GM18951 (cell line): Measurements from ENCODE around the gene NSRP1.
A peak's percentile ranks its signal among the peaks of the same experiment; 100 is the strongest.

Experiments
- POLR2A ChIP-seq: IDR thresholded peaks from 4 replicates; pipeline ENCODE4 v1.6.1; 2011; ENCODE audit warnings: mild to moderate bottlenecking; ENCODE audit not compliant: insufficient read length, insufficient read depth; ENCODE audit errors: extremely low read depth
- in situ Hi-C: fragments of 300-500 bp; cut with MboI; formaldehyde crosslinking; loops from one replicate; pipeline ENCODE4 v1.12.0; 2022; ENCODE audit warnings: low sequenced_read_pairs, mixed read lengths, inconsistent platforms; ENCODE audit not compliant: unreplicated experiment

Gene NSRP1

GRCh38 chr17:30209930-30210329, 93.3 kb downstream of the NSRP1 start:
- TF ChIP-seq POLR2A, result no peak
- in situ Hi-C loops, result no loop called here

DNA sequence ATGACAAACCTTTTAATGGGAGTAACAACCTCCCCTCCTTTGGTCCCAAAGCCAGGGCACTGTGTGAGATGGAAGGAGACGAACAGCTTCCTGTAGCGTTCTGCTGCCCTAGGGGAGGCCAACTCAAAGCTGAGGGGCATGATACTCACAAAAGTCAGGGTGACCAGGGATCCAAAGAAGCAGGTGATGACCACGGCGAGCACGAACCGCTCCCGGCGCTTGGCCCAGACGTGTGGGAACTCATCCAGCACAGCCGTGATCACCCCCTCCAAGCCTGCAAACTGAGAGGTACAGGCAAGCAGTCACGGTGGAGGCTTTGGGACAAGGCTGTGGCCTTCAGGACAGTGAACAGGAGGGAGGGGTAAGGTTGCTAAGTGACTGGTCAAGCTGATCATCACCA, 93.8 kb downstream of the NSRP1 start:
- no peak for TF ChIP-seq POLR2A
- in situ Hi-C loops, result no loop called here

GRCh38 chr17:30210901-30211300, 94.3 kb downstream of the NSRP1 start:
- in situ Hi-C loops, result no loop called here
- TF ChIP-seq POLR2A, result no peak

DNA sequence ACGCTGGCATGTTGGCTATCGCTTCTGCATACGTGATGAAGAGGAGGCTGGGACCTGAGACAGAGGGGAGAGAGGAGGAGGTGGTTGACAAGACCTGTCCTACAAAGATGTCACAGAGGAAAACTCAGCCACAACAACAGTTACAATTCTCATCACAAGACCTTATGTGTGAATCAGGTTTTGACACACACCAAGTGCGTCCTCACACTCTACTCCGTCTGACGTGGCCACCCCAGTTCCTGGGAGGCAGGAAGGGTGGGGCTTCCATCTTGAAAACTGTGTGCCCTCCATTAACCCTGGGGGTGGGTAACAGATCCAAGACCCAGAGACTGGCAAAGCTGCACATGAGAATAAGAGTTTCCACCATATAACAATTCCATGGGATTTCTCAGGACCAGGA, 94.8 kb downstream of the NSRP1 start:
- TF ChIP-seq POLR2A, result no peak
- in situ Hi-C loops, result no loop called here

DNA sequence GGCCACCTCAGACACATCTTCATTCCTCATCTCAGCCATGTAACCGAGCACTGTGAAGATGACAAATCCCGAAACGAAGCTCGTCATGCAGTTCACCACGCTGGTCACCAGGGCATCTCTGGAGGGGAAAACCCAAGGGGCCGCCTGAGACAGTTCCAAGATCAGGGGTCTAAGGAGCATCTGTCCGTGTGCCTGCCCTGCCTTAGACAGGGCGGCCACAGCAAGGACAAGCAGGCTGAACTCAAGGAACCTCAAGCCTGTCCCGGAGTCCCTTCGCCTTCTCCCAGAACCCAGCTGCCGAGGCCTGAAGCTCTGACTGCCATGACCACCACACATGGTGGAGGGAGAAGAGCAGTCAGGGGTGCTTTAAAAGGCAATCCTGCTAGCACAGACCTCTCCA, 96.1 kb downstream of the NSRP1 start:
- TF ChIP-seq POLR2A, result peak; percentile 38
- in situ Hi-C loops, result no loop called here

GRCh38 chr17:30217054-30217453, 100.4 kb downstream of the NSRP1 start:
- TF ChIP-seq POLR2A, result no peak
- in situ Hi-C loops, result no loop called here

GRCh38 chr17:30217746-30218245, 101.2 kb downstream of the NSRP1 start:
- in situ Hi-C loops, result no loop called here
- no peak for TF ChIP-seq POLR2A

- in situ Hi-C loops, result no loop called here
Observed at GRCh38 chr17:30218799-30219198, 102.2 kb downstream of the NSRP1 start.

GRCh38 chr17:30219315-30219714, 102.7 kb downstream of the NSRP1 start:
- TF ChIP-seq POLR2A, result no peak
- in situ Hi-C loops, result no loop called here

More at GRCh38 chr17:30218799-30219198, 102.2 kb downstream of the NSRP1 start:
- TF ChIP-seq POLR2A, result no peak

GRCh38 chr17:30219833-30220232, 103.2 kb downstream of the NSRP1 start:
- in situ Hi-C loops, result no loop called here
- TF ChIP-seq POLR2A, result no peak

GRCh38 chr17:30220414-30220813, 103.8 kb downstream of the NSRP1 start:
- no peak for TF ChIP-seq POLR2A
- in situ Hi-C loops, result no loop called here

DNA sequence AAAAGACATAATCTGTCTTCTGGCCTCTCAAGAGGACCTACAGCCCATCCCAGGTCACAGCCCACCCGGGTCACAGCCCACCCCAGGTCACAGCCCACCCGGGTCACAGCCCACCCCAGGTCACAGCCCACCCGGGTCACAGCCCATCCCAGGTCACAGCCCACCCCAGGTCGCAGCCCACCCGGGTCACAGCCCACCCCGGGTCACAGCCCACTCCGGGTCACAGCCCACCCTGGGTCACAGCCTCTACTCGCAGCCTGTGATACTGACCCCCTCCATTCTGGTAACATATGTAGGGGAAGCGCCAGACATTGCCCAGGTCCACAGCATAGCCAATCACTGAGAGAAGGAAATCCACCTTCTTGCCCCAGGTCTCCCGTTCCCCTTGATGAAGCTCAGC, 104.7 kb downstream of the NSRP1 start:
- TF ChIP-seq POLR2A, result no peak
- in situ Hi-C loops, result no loop called here

DNA sequence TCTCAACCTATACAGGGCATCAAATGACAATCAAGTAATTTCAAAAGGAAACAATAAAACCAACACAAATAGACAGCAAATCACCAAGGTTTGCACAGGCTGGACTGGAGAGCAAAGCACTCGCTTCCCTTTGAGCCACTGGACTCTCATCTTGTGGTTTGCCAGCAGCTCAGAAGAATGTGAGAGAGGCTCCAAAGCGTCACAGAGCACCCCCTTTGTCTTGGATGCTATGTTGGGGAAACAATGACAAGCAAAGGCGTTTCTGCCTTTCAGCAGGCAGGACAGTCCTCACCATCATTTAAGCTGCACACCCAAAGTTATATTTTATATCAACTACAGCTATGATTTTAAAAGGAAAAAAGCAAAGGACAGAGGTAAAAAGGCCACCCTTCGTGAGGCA, 105.6 kb downstream of the NSRP1 start:
- TF ChIP-seq POLR2A, result no peak
- in situ Hi-C loops, result no loop called here

DNA sequence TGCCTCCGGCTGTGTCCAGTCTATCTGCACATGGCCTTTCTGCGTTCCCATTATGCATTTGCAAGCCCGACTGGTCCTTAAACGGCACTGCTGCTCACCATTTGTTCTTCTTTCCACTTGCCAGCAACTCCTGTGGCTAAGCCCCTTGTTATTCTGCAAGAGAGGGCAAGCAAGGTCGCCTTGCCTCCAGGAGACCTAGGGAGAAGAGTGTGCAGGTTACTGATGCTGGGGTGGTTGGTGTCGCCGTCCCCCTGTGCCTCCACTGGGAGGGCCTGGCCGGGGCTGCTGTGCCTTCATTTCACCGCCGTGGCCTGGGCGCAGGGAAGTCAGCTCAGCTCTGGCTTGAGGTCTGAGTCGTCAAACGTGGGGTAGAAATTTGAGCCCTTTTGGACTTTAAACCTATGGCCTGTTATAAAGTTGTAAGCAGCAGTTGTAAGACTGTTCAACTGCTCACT, 106.1 kb downstream of the NSRP1 start:
- in situ Hi-C loops, result no loop called here
- no peak for TF ChIP-seq POLR2A

DNA sequence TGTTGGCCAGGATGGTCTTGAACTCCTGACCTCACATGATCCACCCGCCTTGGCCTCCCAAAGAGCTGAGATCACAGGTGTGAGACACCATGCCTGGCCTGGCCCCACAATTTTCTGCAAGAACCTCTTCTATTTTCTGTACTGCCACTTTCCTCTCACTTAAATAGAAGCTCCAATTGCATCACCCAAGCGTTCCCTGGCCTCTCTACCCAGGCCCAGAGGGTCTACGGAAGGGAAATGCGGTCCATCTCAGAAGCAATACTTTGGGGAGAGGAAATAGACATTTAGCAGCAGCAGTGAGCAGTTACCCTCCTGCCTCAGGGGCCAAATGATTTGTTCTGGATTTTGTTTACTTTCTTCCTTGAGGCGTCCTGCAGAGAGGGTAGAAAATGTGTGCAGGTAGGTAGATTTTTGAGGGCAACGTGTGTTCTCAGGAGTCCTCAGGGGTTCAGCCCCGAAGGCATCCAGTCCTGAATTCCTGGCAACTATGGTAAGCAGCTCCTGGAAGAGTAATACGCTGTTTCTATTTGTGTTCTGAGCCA, 107.9 kb downstream of the NSRP1 start:
- in situ Hi-C loops, result no loop called here
- no peak for TF ChIP-seq POLR2A
